Panc1 (cell line): ENCODE data around the gene PGA4.
"Not testable (repeated sequence)": the region's sequence is repeated elsewhere in the genome, so short reads cannot be mapped to it uniquely, and the experiment has no call there.

Experiments
- CTCF ChIP-seq: fragments of 450-650 bp; IDR thresholded peaks from 2 replicates; pipeline ENCODE4 v1.5.1; 2017; ENCODE audit warnings: mild to moderate bottlenecking
- POLR2AphosphoS5 ChIP-seq: IDR thresholded peaks from 2 replicates; pipeline ENCODE4 v1.6.1; 2012; ENCODE audit warnings: mild to moderate bottlenecking, low read depth, low read length, moderate library complexity
- REST ChIP-seq, 2 experiments: IDR thresholded peaks; 2 replicates each; pipeline ENCODE4 v1.6.1; 2011 to 2012; ENCODE audit warnings: low read depth in 2 of 2, control low read depth in 1 of 2, low read length in 1 of 2, mild to moderate bottlenecking in 1 of 2, moderate library complexity in 1 of 2; ENCODE audit not compliant: insufficient read depth in 1 of 2
- SIN3A ChIP-seq: IDR thresholded peaks from 2 replicates; pipeline ENCODE4 v1.6.1; 2012; ENCODE audit warnings: low read depth, mild to moderate bottlenecking, low read length, moderate library complexity, borderline replicate concordance; ENCODE audit not compliant: insufficient read depth

GRCh38 chr11:61252332-61252731 lies 30.2 kb downstream of the PGA4 start:
- TF ChIP-seq REST (IDR thresholded peaks at IDR 0.05; ENCODE audit: insufficient read depth in 1 of 2, low read depth in 2 of 2, low read length in 1 of 2); POLR2AphosphoS5; SIN3A; CTCF: not testable (repeated sequence)
